Trophoblast cell (in vitro differentiated cells and primary cell): Measurements from ENCODE around the gene ARHGAP8.

Source experiments
- DNase-seq, 2 donors: peaks; one replicate each; pipeline ENCODE4 v3.0.0-alpha.2; 2016
- H2AFZ ChIP-seq: 2 replicates; pipeline ENCODE4 v1.6.1; 2013; ENCODE audit warnings: low read length, moderate library complexity, mild to moderate bottlenecking; ENCODE audit not compliant: insufficient read depth, poor library complexity
- H2AK5ac ChIP-seq: 2 replicates; pipeline ENCODE4 v1.6.1; 2013; ENCODE audit warnings: mild to moderate bottlenecking, low read length
- H2BK120ac ChIP-seq: 2 replicates; pipeline ENCODE4 v1.6.1; 2013; ENCODE audit warnings: low read length, mild to moderate bottlenecking, moderate library complexity; ENCODE audit not compliant: insufficient read depth, poor library complexity
- H2BK12ac ChIP-seq: 2 replicates; pipeline ENCODE4 v1.6.1; 2013; ENCODE audit warnings: mild to moderate bottlenecking, low read length, moderate library complexity
- H2BK5ac ChIP-seq: 2 replicates; pipeline ENCODE4 v1.6.1; 2013; ENCODE audit warnings: low read length, low read depth, moderate library complexity, mild to moderate bottlenecking; ENCODE audit not compliant: poor library complexity
- H3K14ac ChIP-seq: 2 replicates; pipeline ENCODE4 v1.6.1; 2013; ENCODE audit warnings: mild to moderate bottlenecking, low read length
- H3K18ac ChIP-seq: 2 replicates; pipeline ENCODE4 v1.6.1; 2013; ENCODE audit warnings: mild to moderate bottlenecking, low read length
- H3K23ac ChIP-seq: 2 replicates; pipeline ENCODE4 v1.6.1; 2013; ENCODE audit warnings: low read length
- H3K27ac ChIP-seq: 2 replicates; pipeline ENCODE4 v1.5.1; 2013; ENCODE audit warnings: low read depth, mild to moderate bottlenecking, inconsistent platforms, low read length, moderate library complexity
- H3K27me3 ChIP-seq: 2 replicates; pipeline ENCODE4 v1.6.1; 2013; ENCODE audit warnings: inconsistent platforms, mild to moderate bottlenecking, low read length, moderate library complexity; ENCODE audit not compliant: insufficient read depth
- H3K36me3 ChIP-seq, 2 experiments: 1 replicate in 1 of 2; 2 replicates in 1 of 2; pipeline ENCODE4 v1.6.1; 2013; ENCODE audit warnings: low read length in 2 of 2, mild to moderate bottlenecking in 2 of 2, moderate library complexity in 1 of 2; ENCODE audit not compliant: insufficient read depth in 2 of 2, control insufficient read depth in 1 of 2
- H3K4ac ChIP-seq: 2 replicates; pipeline ENCODE4 v1.6.1; 2013; ENCODE audit warnings: low read depth, mild to moderate bottlenecking, low read length, moderate library complexity
- H3K4me1 ChIP-seq, 2 experiments: 1 replicate in 1 of 2; 2 replicates in 1 of 2; pipeline ENCODE4 v1.6.1; 2013; ENCODE audit warnings: low read length in 2 of 2, mild to moderate bottlenecking in 2 of 2, moderate library complexity in 1 of 2; ENCODE audit not compliant: insufficient read depth in 2 of 2, control insufficient read depth in 1 of 2
- H3K4me2 ChIP-seq: 2 replicates; pipeline ENCODE4 v1.6.1; 2013; ENCODE audit warnings: inconsistent platforms, mild to moderate bottlenecking, low read length, moderate library complexity
- H3K4me3 ChIP-seq: 2 replicates; pipeline ENCODE4 v1.5.1; 2013; ENCODE audit warnings: mild to moderate bottlenecking, low read depth, low read length, inconsistent platforms
- H3K79me1 ChIP-seq: one replicate; pipeline ENCODE4 v1.6.1; 2013; ENCODE audit warnings: low read length
- H3K79me2 ChIP-seq: 2 replicates; pipeline ENCODE4 v1.6.1; 2013; ENCODE audit warnings: low read length, mild to moderate bottlenecking; ENCODE audit not compliant: control insufficient read depth, insufficient read depth, poor library complexity
- H3K9ac ChIP-seq: 2 replicates; pipeline ENCODE4 v1.6.1; 2013; ENCODE audit warnings: mild to moderate bottlenecking, low read length
- H3K9me3 ChIP-seq: 2 replicates; pipeline ENCODE4 v1.6.1; 2013; ENCODE audit warnings: low read depth, mild to moderate bottlenecking, control low read depth, inconsistent platforms, low read length; ENCODE audit not compliant: insufficient read depth
- H4K12ac ChIP-seq: 2 replicates; pipeline ENCODE4 v1.6.1; 2013; ENCODE audit warnings: low read depth, mild to moderate bottlenecking, low read length, moderate library complexity
- H4K8ac ChIP-seq: 2 replicates; pipeline ENCODE4 v1.6.1; 2013; ENCODE audit warnings: low read depth, mild to moderate bottlenecking, low read length, moderate library complexity
- H4K91ac ChIP-seq: one replicate; pipeline ENCODE4 v1.6.1; 2013; ENCODE audit warnings: low read depth, mild to moderate bottlenecking, low read length, moderate library complexity
- WGBS: extraction: QIAGEN DNeasy Blood & Tissue Kit; methylation state at CpG from one replicate; pipeline ENCODE4 v1.1.7; 2013; ENCODE audit warnings: missing lambda C conversion rate; ENCODE audit not compliant: insufficient read length, insufficient coverage; ENCODE audit errors: extremely low coverage; 5-methylcytosine and 5-hydroxymethylcytosine counted together

ARHGAP8 gene

DNA sequence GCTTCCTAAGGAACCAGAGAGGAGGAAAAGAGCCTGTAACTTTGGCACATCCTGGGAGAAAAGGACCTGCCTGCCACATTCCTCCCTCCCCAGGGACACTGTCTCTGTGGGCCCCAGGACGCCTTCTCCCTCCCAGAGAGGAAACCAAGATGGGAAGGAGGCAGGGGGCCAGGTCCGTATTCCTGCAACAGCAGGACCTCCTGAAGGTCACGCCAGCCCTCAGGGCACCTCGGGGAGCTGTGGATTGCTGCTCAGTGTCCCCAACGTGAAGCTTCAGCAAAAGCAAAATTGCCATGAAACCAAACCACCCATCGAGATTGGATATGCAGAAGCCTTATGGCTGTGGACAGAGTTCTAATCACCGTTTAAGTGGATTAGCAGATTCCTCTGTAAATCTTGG, 86.7 kb downstream of the ARHGAP8 start:
- Histone ChIP-seq H3K4ac (no peak overlapping the region), H2AFZ (no peak overlapping the region), H3K23ac (no peak overlapping the region), H3K27me3 (no peaks in the 10 kb centered on the region), H4K8ac (no peak overlapping the region), H2BK120ac (no peak overlapping the region), H3K4me1 (peaks cover 0 to 2% of the 10 kb centered on the region in 2 experiments), H3K18ac (no peak overlapping the region), H3K79me2 (no peaks in the 10 kb centered on the region), H3K9me3 (peaks cover 3% of the 10 kb centered on the region), H2BK5ac (no peak overlapping the region), H2BK12ac (no peak overlapping the region), H4K12ac (no peak overlapping the region), H3K79me1 (no peaks in the 10 kb centered on the region), H3K4me3 (no peak overlapping the region), H3K14ac (no peak overlapping the region), H3K4me2 (no peak overlapping the region), H3K9ac (no peak overlapping the region), H4K91ac (no peak overlapping the region), H3K27ac (no peak overlapping the region), H3K36me3 (peaks cover 23% of the 10 kb centered on the region in 2 experiments), H2AK5ac (no peak overlapping the region)
- WGBS: no CpG with 5 or more reads among the region's 7 CpGs
- no peak for DNase-seq

DNA sequence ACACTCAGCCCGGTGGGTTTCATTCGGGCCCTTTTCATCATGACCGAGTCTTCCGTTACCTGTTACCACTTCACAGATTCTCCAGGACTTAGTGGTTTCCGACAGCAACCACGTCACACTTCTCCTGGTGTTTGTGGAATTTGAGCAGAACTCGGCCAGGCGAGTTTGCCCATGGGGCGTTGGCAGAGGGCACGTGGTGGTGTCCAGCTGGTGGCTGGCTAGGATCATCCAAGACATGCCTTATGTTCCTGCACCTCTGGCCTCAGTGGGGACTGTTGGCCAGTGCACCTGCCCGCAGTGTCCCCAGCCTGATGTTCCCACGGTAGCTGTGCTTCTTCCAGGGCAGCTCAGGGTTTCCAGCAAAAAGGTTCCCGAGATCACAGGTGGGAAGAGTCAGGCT, 87.3 kb downstream of the ARHGAP8 start:
- no peak overlapping the region for H2AFZ ChIP-seq
- H4K12ac ChIP-seq: no peak overlapping the region
- no peak overlapping the region for H2AK5ac ChIP-seq
- no peak overlapping the region for H3K4me2 ChIP-seq
- H4K91ac ChIP-seq: no peak overlapping the region
- H3K4me3 ChIP-seq: no peak overlapping the region
- H3K23ac ChIP-seq: no peak overlapping the region
- H3K9ac ChIP-seq: no peak overlapping the region
- no peak overlapping the region for H3K27ac ChIP-seq
- H3K14ac ChIP-seq: no peak overlapping the region
- no peak overlapping the region for H4K8ac ChIP-seq
- no peaks in the 10 kb centered on the region for H3K27me3 ChIP-seq
- H3K4ac ChIP-seq: no peak overlapping the region
- no peak overlapping the region for H3K18ac ChIP-seq
- H3K79me1 ChIP-seq: no peaks in the 10 kb centered on the region
- peaks cover 0 to 2% of the 10 kb centered on the region in 2 experiments for H3K4me1 ChIP-seq
- no peak overlapping the region for H2BK5ac ChIP-seq
- H2BK120ac ChIP-seq: no peak overlapping the region
- H3K9me3 ChIP-seq: peaks cover 3% of the 10 kb centered on the region
- no peaks in the 10 kb centered on the region for H3K79me2 ChIP-seq
- DNase-seq: no peak
- no peak overlapping the region for H2BK12ac ChIP-seq
- WGBS: no CpG with 5 or more reads among the region's 13 CpGs
- H3K36me3 ChIP-seq: peaks cover 23% of the 10 kb centered on the region in 2 experiments

DNA sequence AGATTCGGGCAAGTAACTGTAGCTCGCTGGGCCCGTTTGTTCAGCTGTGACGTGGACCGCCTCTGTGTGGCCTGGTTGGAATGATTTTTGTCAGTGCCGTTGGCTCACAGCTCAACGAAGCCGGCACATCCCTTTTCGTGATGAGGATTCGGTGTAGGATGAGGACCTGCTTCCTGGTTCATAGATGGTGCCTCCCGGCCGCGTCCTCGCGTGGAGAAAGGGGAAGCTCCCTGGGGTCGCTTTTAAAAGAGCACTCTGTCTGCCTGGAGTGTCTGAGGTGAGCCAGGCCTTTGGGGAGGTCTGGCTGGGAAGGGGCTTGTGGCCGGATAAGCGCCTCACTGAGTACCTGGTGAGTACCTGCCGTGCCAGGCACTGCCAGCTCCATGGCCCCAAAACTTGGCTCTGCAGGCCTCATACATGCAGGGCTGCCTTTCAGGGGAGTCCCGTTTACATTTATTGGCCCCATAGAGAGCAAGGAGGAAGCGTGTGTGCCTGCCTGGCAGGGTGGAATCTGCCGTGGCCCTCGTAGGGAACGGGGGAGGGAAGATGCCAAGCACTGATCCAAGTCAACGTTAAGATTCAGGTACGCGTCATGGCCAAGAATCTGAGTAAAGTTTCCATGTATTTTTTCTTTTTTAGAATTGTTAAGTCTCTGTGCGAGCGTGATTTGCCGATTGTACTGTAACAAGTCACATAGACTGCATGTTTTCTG, 88.4 kb downstream of the ARHGAP8 start:
- H4K8ac ChIP-seq: no peak overlapping the region
- no peak overlapping the region for H2AFZ ChIP-seq
- H2BK5ac ChIP-seq: no peak overlapping the region
- H3K79me2 ChIP-seq: no peaks in the 10 kb centered on the region
- H3K23ac ChIP-seq: no peak overlapping the region
- no peak overlapping the region for H2BK12ac ChIP-seq
- H2AK5ac ChIP-seq: no peak overlapping the region
- peaks cover 0 to 2% of the 10 kb centered on the region in 2 experiments for H3K4me1 ChIP-seq
- peaks cover 3% of the 10 kb centered on the region for H3K9me3 ChIP-seq
- H3K18ac ChIP-seq: no peak overlapping the region
- H3K14ac ChIP-seq: no peak overlapping the region
- peaks cover 26 to 29% of the 10 kb centered on the region in 2 experiments for H3K36me3 ChIP-seq
- no peak overlapping the region for H3K27ac ChIP-seq
- no peak overlapping the region for H4K12ac ChIP-seq
- no peak overlapping the region for H3K4me2 ChIP-seq
- H3K4me3 ChIP-seq: no peak overlapping the region
- no peak overlapping the region for H4K91ac ChIP-seq
- H3K4ac ChIP-seq: no peak overlapping the region
- H3K9ac ChIP-seq: no peak overlapping the region
- H3K27me3 ChIP-seq: no peaks in the 10 kb centered on the region
- H2BK120ac ChIP-seq: no peak overlapping the region
- no peak for DNase-seq
- no peaks in the 10 kb centered on the region for H3K79me1 ChIP-seq
- no CpG with 5 or more reads among the region's 30 CpGs for WGBS

DNA sequence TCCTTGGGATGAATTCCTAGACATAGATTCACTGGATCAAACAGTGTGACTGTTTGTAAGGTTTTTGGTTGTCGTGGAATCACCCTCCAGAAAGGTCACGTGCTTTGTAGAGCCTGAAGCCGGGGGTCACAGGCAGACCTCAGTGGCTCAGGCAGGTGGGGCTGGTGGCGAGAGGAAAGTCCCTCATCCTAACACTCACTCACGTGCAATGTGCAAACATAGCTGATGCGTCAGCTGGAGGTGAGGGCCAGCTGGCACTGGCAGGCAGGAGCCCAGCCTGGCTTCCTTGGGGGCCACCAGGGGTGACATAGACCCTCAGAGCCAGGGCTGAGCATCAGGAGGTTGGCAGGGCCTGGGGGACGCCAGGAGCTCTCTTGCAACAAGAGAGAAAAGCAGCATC, 90.0 kb downstream of the ARHGAP8 start:
- H3K4me1 ChIP-seq: peaks cover 0 to 2% of the 10 kb centered on the region in 2 experiments
- H4K91ac ChIP-seq: no peak overlapping the region
- no peaks in the 10 kb centered on the region for H3K9me3 ChIP-seq
- no peak overlapping the region for H2BK5ac ChIP-seq
- H3K18ac ChIP-seq: no peak overlapping the region
- H3K36me3 ChIP-seq: peaks cover 23 to 24% of the 10 kb centered on the region in 2 experiments
- H4K12ac ChIP-seq: no peak overlapping the region
- no peaks in the 10 kb centered on the region for H3K27me3 ChIP-seq
- H3K79me1 ChIP-seq: no peaks in the 10 kb centered on the region
- no peak overlapping the region for H3K4ac ChIP-seq
- H2AK5ac ChIP-seq: no peak overlapping the region
- H2BK120ac ChIP-seq: no peak overlapping the region
- H2BK12ac ChIP-seq: no peak overlapping the region
- WGBS: no CpG with 5 or more reads among the region's 7 CpGs
- H4K8ac ChIP-seq: no peak overlapping the region
- H3K4me3 ChIP-seq: no peak overlapping the region
- no peak overlapping the region for H3K9ac ChIP-seq
- H3K79me2 ChIP-seq: no peaks in the 10 kb centered on the region
- DNase-seq: no peak
- H3K4me2 ChIP-seq: no peak overlapping the region
- H3K14ac ChIP-seq: no peak overlapping the region
- H2AFZ ChIP-seq: no peak overlapping the region
- H3K23ac ChIP-seq: no peak overlapping the region
- no peak overlapping the region for H3K27ac ChIP-seq
